ENCODE measurements around the gene PIGU.

GRCh38 chr20:34624629-34625028 lies 52.3 kb downstream of the PIGU start:
- TF ChIP-seq CTCF (IDR thresholded peaks at IDR 0.05 in 2 of 3, conservative IDR thresholded peaks at IDR 0.05 in 1 of 3; ENCODE audit: borderline replicate concordance in 1 of 3, insufficient read depth in 1 of 3, low read depth in 2 of 3, low read length in 2 of 3) (no peak), POLR2AphosphoS5 (IDR thresholded peaks at IDR 0.05; ENCODE audit: low read depth, low read length) (no peak)
